ENCODE data around the gene VWCE. TPM values are rescaled to one million over a fixed set of nuclear protein-coding genes. Genes with fewer than 3 reads are reported as not detected.
A peak's percentile ranks its signal among the peaks of the same experiment; 100 is the strongest.
"Not testable (repeated sequence)": the region's sequence is repeated elsewhere in the genome, so short reads cannot be mapped to it uniquely, and the experiment has no call there.

Gene VWCE
- total and polyA plus RNA-seq, 11 donors: 0.17 to 1.7 (median 0.66) TPM; not detected in 1

DNA sequence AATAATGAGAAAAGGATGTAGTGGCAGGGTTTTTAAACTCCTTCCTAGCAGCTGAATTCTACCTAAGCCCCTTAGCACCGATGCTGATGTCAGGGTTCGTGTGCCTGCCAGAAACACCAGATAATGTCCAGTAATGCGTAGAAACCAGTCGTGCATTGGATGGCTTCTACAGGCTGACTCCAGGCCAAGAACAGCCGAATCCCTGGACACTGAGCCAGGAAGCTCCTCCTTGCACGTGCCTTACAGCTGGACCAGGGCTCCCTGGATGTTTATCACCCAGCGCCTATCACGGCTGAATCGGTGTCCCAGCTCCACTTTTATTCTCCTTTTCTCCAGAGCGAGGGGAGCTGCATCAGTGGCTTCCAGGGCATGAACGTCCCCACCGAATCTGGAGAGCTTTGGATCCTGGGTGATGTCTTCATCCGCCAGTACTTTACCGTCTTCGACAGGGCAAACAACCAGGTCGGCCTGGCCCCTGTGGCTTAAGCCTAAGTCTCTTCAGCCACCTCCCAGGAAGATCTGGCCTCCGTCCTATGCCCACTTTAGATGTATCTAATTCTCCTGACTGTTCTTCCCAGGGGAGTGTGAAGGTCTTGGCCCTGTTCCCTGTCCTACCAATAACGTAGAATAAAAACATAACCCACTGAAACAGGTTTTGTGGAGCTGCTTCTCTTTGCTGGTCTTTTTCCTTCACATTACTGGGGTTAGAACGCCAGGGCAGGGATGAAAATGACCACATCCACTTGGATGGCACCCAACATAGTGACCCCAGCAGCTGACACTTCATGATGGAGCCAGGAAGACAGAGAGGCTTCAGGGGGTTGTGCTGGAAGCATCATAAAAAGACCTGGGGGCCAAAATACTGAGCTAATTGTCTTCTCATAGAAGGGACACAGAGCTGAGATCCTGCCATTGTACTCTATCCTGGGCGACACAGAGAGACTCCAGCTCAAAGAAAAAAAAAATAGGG is 44.0 kb downstream of the VWCE start:
- H3K27me3 ChIP-seq, ATAC-seq, H3K9me3 ChIP-seq, H3K4me1 ChIP-seq, H3K27ac ChIP-seq, H3K4me3 ChIP-seq, H3K36me3 ChIP-seq: not testable (repeated sequence)
- intact Hi-C loops (cut with DNase I): loop anchor here in 3 of 10 donors (10.0 kb wide), 1 partner anchor 134 kb away; no protein-coding TSS in a partner anchor
- 55 to 65% (median 59%) methylated on average over 20 of the region's 20 CpGs for WGBS, 4 donors
- peak in 1 of 5 donors; percentile 43 for DNase-seq

DNA sequence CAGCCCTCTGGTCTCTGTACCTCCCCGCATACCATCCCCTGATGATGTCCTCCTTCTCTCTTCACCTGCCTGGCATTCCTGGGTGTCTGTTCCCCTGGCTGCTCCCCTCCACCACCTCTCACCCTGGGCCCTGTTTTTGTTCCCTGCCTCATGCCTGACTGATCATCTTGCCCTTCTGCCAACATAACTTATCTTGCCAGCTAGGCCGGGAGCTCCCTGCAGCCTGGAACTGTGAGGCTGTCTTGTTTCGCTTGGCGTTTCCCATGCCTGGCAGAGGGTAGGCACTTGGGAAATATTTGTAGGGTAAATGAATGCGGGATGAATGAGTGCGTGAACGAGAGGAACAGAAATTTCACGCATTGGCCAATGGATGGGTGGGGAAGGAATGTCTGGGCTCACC is 45.9 kb downstream of the VWCE start:
- WGBS, 4 donors: 62 to 86% (median 74%) methylated on average over 8 of the region's 8 CpGs
- H3K4me1 ChIP-seq; H3K27me3 ChIP-seq; H3K36me3 ChIP-seq; H3K27ac ChIP-seq; intact Hi-C loops (cut with DNase I); H3K4me3 ChIP-seq; H3K9me3 ChIP-seq: not testable (repeated sequence)
- ATAC-seq: peak; percentile 58 to 81 (median 67)
- DNase-seq: peak in 2 of 5 donors; percentile 48 to 52

DNA sequence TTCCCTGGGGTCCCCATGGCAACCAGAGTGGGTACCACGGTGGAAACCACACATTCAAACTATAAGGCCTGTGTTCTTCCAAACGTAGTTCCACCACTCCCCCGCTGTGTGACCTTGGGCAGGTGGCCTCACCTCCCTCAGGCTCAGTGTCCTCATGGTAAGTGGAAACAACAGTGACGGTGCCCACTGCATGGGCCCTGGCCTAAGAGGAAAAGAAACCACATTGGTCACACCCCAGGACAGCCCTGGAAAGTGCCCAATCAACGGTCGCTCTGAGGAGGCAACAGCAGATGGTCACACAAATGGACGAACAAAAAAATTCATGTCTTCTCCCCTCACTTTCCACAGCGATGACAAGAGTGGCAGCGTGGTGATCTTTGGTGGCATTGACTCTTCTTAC is 47.0 kb downstream of the VWCE start:
- H3K27ac ChIP-seq; H3K27me3 ChIP-seq; H3K4me1 ChIP-seq; ATAC-seq; intact Hi-C loops (cut with DNase I); H3K9me3 ChIP-seq; H3K36me3 ChIP-seq; DNase-seq; H3K4me3 ChIP-seq: not testable (repeated sequence)
- WGBS, 4 donors: 84 to 91% (median 88%) methylated on average over 9 of the region's 9 CpGs

DNA sequence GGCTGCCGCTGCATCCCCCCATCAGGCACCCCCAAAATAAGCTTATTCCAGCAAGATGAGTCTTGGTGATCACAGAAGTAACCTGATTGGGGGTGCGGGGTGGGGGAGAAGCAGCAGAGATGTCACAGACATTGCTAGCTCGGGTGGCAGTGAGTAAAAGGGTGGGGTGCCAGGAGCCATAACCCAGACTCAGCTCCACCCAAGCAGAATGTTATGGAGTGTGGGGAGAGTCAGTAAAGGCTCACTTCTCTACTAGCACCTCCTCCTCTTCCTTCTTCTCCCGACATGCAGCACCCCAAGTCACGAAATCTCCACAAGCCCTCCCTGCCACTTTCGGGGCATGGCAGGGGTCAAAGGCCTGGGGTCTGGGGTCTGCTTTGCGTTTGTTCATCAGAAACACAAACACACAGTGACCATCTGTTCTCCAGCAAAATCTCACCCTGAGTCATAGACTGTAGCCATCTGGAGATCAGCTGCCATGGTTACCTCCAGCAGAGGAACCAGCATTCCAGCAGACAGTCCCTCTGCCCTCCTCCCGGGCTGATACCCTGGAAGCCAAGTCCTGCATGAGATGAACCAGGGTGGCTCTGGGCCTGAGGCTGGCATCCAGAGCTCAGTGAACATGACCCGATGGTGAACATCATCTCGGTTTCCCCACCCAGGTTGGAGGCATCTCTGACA is 49.7 kb downstream of the VWCE start:
- H3K4me1 ChIP-seq; H3K4me3 ChIP-seq; H3K27ac ChIP-seq; H3K9me3 ChIP-seq; DNase-seq; H3K36me3 ChIP-seq; intact Hi-C loops (cut with DNase I); H3K27me3 ChIP-seq: not testable (repeated sequence)
- WGBS, 4 donors: no CpG with 5 or more reads among the region's 10 CpGs
- ATAC-seq: peak in 1 of 4 donors; percentile 26

DNA sequence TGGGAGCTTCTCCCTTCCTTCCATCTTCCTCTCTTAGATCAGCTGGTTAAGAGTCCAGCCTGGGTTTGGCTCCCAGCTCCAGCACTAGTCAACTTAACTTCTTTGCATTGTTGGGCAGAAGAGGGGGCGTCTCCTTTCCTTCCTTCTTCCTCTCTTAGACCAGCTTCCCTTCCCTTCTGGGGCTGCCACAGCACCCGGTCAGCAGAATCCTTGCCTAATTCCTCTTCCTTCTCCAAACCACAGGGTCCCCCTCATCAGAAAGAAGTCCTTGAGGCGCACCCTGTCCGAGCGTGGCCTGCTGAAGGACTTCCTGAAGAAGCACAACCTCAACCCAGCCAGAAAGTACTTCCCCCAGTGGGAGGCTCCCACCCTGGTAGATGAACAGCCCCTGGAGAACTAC is 53.6 kb downstream of the VWCE start:
- ATAC-seq: peak in 3 of 4 donors; percentile 60 to 67 (median 61)
- H3K4me1 ChIP-seq; H3K9me3 ChIP-seq; H3K27me3 ChIP-seq; H3K4me3 ChIP-seq; H3K27ac ChIP-seq; intact Hi-C loops (cut with DNase I); DNase-seq; H3K36me3 ChIP-seq: not testable (repeated sequence)
- no CpG with 5 or more reads among the region's 5 CpGs for WGBS, 4 donors

DNA sequence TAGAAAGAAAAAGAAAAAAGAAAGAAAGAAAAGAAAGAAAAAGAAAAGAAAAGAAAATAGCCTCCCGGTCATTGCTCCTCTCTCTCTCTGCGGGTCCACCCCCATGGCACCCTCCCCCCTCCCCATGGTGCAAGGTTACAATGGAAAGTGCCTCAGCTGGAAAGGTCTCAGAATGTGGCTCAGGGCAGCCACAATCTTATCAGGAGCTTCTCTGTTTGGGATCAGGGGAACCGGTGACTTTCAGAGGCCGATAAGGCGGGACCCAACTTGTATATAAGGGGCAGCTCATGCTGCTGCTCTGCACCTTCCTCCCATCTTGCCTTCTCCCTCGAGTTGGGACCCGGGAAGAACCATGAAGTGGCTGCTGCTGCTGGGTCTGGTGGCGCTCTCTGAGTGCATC is 54.2 kb downstream of the VWCE start, which contains the start of gene PGA5:
TSS of gene PGA5 (plus strand) at position 301 of the 400 bp plus-strand sequence. CDS start at position 353, 52 bp downstream.
- H3K9me3 ChIP-seq; H3K36me3 ChIP-seq; H3K4me1 ChIP-seq; H3K27ac ChIP-seq; DNase-seq; intact Hi-C loops (cut with DNase I); H3K4me3 ChIP-seq; ATAC-seq; H3K27me3 ChIP-seq: not testable (repeated sequence)
- WGBS, 4 donors: no CpG with 5 or more reads among the region's 8 CpGs

DNA sequence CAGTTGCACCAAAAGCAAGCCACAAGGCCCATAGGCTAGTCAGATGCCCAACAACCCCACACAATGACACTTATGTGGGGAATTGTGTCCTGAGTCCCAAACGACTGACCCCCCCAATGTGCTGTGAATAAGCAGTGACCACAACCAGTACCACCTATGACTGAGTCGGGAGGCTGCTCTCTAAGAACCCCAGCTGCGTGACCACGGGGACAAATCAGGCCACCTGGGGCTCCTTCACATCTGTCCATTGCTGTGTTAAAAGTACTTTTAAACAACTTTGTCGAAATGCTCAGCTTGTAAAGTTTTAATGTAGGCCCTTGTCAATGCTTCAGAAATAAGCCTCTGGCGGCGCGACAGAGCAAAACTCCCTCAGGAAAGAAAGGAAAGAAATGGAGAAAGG is 54.8 kb downstream of the VWCE start:
- intact Hi-C loops (cut with DNase I); H3K9me3 ChIP-seq; H3K4me3 ChIP-seq; H3K36me3 ChIP-seq; H3K27me3 ChIP-seq; H3K27ac ChIP-seq; H3K4me1 ChIP-seq; ATAC-seq: not testable (repeated sequence)
- 64 to 72% (median 67%) methylated on average over 7 to 8 of the region's 8 CpGs for WGBS, 4 donors
- DNase-seq: peak in 1 of 5 donors; percentile 15

DNA sequence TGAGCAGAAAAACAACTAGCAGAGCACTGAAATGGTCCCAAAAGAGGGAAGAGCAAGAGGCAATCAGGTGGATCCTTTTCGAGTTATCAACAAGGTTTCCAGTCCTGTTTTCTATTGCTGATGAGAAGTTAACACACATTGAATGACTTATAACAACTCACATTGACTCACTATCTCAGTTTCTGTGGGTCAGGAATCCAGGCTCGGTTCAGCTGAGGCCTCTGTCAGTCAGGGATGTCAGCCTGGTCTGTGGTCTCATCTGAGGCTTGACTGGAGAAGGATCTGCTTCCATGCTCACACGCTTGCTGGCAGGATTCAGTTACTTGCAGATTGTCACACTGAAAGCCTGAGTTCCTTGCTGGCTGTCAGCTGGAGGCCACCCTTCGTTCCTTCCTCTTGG is 58.0 kb downstream of the VWCE start:
- ATAC-seq; H3K9me3 ChIP-seq; H3K36me3 ChIP-seq; DNase-seq; H3K4me3 ChIP-seq; H3K27ac ChIP-seq; intact Hi-C loops (cut with DNase I); H3K4me1 ChIP-seq; H3K27me3 ChIP-seq: not testable (repeated sequence)
- WGBS, 4 donors: no CpG with 5 or more reads among the region's 4 CpGs

DNA sequence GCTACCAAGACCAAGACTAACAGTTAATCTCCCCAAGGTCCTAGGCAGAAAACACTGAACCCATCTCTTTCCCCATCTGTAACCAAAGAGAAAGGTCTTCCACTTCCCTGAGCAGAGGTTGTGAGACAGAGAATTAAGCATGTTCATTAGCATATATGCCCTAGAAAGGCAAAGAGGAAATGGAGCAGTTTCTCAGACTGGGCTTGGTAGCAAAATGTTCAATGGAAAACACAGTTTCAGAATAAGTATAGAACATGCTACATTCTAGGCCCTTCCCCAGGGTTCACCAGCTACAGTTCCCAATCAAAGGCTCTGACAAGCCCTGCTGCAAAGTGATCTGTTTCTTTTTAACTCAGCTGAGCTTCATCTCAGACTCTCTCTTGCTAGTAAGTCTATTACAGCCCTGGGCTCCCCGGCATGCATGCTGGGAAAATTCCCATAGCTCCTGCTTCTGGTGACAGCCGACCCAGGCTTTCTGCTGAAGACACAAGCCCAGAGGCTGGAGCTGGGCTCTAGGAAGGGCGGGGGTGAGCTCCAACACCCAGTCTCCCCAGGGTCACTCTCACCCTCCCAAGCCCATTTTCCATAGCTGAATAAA is 62.5 kb downstream of the VWCE start:
- H3K4me3 ChIP-seq: not testable (repeated sequence)
- no CpG with 5 or more reads among the region's 3 CpGs for WGBS, 4 donors

DNA sequence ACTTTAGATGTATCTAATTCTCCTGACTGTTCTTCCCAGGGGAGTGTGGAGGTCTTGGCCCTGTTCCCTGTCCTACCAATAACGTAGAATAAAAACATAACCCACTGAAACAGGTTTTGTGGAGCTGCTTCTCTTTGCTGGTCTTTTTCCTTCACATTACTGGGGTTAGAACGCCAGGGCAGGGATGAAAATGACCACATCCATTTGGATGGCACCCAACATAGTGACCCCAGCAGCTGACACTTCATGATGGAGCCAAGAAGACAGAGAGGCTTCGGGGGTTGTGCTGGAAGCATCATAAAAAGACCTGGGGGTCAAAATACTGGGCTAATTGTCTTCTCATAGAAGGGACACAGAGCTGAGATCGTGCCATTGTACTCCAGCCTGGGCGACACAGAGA is 63.5 kb downstream of the VWCE start:
- H3K36me3 ChIP-seq; intact Hi-C loops (cut with DNase I); ATAC-seq; H3K9me3 ChIP-seq; DNase-seq; H3K4me3 ChIP-seq; H3K27ac ChIP-seq; H3K27me3 ChIP-seq; H3K4me1 ChIP-seq: not testable (repeated sequence)
- 40% methylated on average over 1 of the region's 5 CpGs; no CpG with 5 or more reads in 3 of the 4 donors for WGBS, 4 donors

More for the DNA sequence above, 62.5 kb downstream of the VWCE start:
- H3K27ac ChIP-seq; intact Hi-C loops (cut with DNase I); H3K4me1 ChIP-seq; H3K36me3 ChIP-seq; ATAC-seq; DNase-seq; H3K27me3 ChIP-seq; H3K9me3 ChIP-seq: not testable (repeated sequence)

Measured in heart left ventricle (tissue), 16 donors.